Large intestine (tissue), 12 donors: ENCODE results near the gene COMMD1. TPM values are rescaled to one million over a fixed set of nuclear protein-coding genes. Genes with fewer than 3 reads are reported as not detected.
A peak's percentile ranks its signal among the peaks of the same experiment; 100 is the strongest.
"Not testable (repeated sequence)": the region's sequence is repeated elsewhere in the genome, so short reads cannot be mapped to it uniquely, and the experiment has no call there.

Experiments
- DNase-seq, 2 donors: peaks; one replicate each; pipeline versions ENCODE4 v3.0.0 to v3.0.0-alpha.2; 2013
- H3K27ac ChIP-seq: one replicate; pipeline ENCODE4 v1.5.1; 2013; ENCODE audit warnings: low read length
- H3K27me3 ChIP-seq: 2 replicates; pipeline ENCODE4 v1.6.1; 2013; ENCODE audit warnings: low read length; ENCODE audit not compliant: control insufficient read depth, insufficient read depth
- H3K36me3 ChIP-seq: 2 replicates; pipeline ENCODE4 v1.6.1; 2013; ENCODE audit warnings: low read length; ENCODE audit not compliant: control insufficient read depth, insufficient read depth
- H3K4me1 ChIP-seq: one replicate; pipeline ENCODE4 v1.6.1; 2013; ENCODE audit warnings: low read length; ENCODE audit not compliant: control insufficient read depth, insufficient read depth
- H3K4me3 ChIP-seq: one replicate; pipeline ENCODE4 v1.5.1; 2013; ENCODE audit warnings: low read length
- H3K9me3 ChIP-seq: one replicate; pipeline ENCODE4 v1.6.1; 2013; ENCODE audit warnings: mild to moderate bottlenecking, low read depth, low read length, moderate library complexity; ENCODE audit not compliant: control insufficient read depth
- WGBS: methylation state at CpG from one replicate; pipeline ENCODE4 v1.1.5; 2013; ENCODE audit warnings: low lambda C conversion rate; ENCODE audit not compliant: insufficient coverage; 5-methylcytosine and 5-hydroxymethylcytosine counted together
- long read RNA-seq, 11 donors: transcript quantifications; one replicate each; lab custom pipeline, GENCODE V29; 2026
- polyA plus RNA-seq: library from polyadenylated mRNA; unstranded; fragments of 120-200 nt; gene quantifications from one replicate; pipeline ENCODE4 v1.2.1, GENCODE V29; 2013

COMMD1 gene
- 38.4 TPM for polyA plus RNA-seq
- long read RNA-seq, donor 1, transcript COMMD1-201 (3 exons, 911 nt): major isoform, 16 of 17 reads
- long read RNA-seq, donor 1, partial matches to known transcripts: 0 of 17 reads
- long read RNA-seq, donor 1, other reads (novel, unspliced or antisense): 0 of 17 reads
- long read RNA-seq, donor 2, transcript COMMD1-201 (3 exons, 911 nt): major isoform, 25 of 26 reads
- long read RNA-seq, donor 2, partial matches to known transcripts: 0 of 26 reads
- long read RNA-seq, donor 2, other reads (novel, unspliced or antisense): 0 of 26 reads
- long read RNA-seq, donor 3: 0 reads
- long read RNA-seq, donor 4, partial matches to known transcripts: 0 of 1 reads
- long read RNA-seq, donor 4, other reads (novel, unspliced or antisense): 0 of 1 reads
- long read RNA-seq, donor 5, transcript COMMD1-201 (3 exons, 911 nt): major isoform, 10 of 11 reads
- long read RNA-seq, donor 5, partial matches to known transcripts: 0 of 11 reads
- long read RNA-seq, donor 5, other reads (novel, unspliced or antisense): 0 of 11 reads
- long read RNA-seq, donor 6, transcript COMMD1-201 (3 exons, 911 nt): major isoform, 18 of 18 reads
- long read RNA-seq, donor 6, partial matches to known transcripts: 0 of 18 reads
- long read RNA-seq, donor 6, other reads (novel, unspliced or antisense): 0 of 18 reads
- long read RNA-seq, donor 7, transcript COMMD1-201 (3 exons, 911 nt): major isoform, 16 of 17 reads
- long read RNA-seq, donor 7, partial matches to known transcripts: 0 of 17 reads
- long read RNA-seq, donor 7, other reads (novel, unspliced or antisense): 0 of 17 reads
- long read RNA-seq, donor 8, transcript COMMD1-201 (3 exons, 911 nt): major isoform, 30 of 35 reads
- long read RNA-seq, donor 8, partial matches to known transcripts: 5 of 35 reads
- long read RNA-seq, donor 8, other reads (novel, unspliced or antisense): 0 of 35 reads
- long read RNA-seq, donor 9, transcript COMMD1-201 (3 exons, 911 nt): major isoform, 21 of 23 reads
- long read RNA-seq, donor 9, partial matches to known transcripts: 0 of 23 reads
- long read RNA-seq, donor 9, other reads (novel, unspliced or antisense): 0 of 23 reads
- long read RNA-seq, donor 10, transcript COMMD1-201 (3 exons, 911 nt): major isoform, 21 of 21 reads
- long read RNA-seq, donor 10, partial matches to known transcripts: 0 of 21 reads
- long read RNA-seq, donor 10, other reads (novel, unspliced or antisense): 0 of 21 reads
- long read RNA-seq, donor 11, transcript COMMD1-201 (3 exons, 911 nt): major isoform, 20 of 20 reads
- long read RNA-seq, donor 11, partial matches to known transcripts: 0 of 20 reads
- long read RNA-seq, donor 11, other reads (novel, unspliced or antisense): 0 of 20 reads

DNA sequence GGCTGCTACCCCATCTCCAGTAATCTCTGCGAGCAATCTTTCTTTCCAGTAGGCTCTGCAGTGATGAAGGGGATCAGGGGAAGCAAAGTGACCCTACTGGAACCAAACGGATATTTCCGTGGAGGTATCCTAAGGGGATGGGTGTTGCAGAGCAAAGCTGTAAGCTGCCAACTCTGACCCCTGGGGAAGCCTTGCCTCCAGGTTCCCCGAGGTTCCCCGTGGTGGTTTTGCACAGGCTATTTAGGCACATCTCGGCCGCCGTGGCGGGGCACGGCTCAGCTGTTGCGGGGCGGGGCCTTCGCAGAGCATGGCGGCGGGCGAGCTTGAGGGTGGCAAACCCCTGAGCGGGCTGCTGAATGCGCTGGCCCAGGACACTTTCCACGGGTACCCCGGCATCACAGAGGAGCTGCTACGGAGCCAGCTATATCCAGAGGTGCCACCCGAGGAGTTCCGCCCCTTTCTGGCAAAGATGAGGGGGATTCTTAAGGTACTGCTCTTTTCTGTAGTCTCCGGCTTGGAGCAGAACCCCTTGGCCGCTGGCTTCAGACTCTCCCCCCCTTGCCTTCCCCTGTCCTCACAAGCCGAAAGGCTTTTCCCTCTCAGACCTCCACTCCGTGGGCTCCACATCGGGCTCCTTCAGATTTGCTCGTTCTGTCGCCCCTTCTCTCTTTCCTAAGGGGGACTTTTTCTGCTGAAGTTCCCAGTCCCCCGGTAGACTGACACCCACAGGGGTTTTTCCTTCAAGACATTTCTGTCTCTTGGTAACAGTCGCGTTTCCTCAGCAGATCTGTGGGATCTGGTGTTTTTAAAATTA lies at the start of gene COMMD1:
Gene COMMD1 (plus strand): TSS at position 303 of the 814 bp plus-strand sequence. CDS start 5 bp downstream, at position 308.
- DNase-seq: peak; percentile 70 to 85
- Histone ChIP-seq H3K4me1 (no peaks in the 10 kb centered on the region), H3K9me3 (no peaks in the 10 kb centered on the region), H3K36me3 (no peaks in the 10 kb centered on the region), H3K4me3 (peak within 1 kb of the TSS; percentile 91), H3K27ac (peak within 1 kb of the TSS; percentile 39), H3K27me3 (no peaks in the 10 kb centered on the region)
- WGBS: no CpG with 5 or more reads among the region's 33 CpGs

DNA sequence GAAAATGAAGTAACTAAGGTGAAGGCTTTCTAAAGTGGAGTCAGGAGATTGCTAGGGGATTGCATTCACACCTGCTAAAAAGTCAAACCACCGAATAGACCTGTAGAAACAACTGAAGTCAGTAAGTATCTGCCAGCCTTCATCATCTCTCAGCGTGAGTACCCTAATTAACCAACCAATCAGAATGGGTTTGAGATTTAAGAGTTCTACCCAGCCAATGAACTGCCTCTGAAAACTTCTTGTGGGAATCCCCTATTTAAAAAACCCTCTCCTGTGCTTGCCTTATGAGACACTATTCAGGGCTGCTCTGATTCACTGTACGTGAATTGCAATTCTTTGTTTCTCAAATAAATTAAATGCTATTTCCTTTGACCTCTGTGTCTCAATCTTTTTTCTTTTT lies 48.2 kb upstream of the COMMD1 start:
- H3K36me3 ChIP-seq: no peaks in the 10 kb centered on the region
- DNase-seq: no peak
- H3K27ac ChIP-seq: no peak overlapping the region
- H3K9me3 ChIP-seq: peaks cover 8% of the 10 kb centered on the region
- WGBS: 100% methylated on average over 1 of the region's 3 CpGs
- no peaks in the 10 kb centered on the region for H3K27me3 ChIP-seq
- no peak overlapping the region for H3K4me3 ChIP-seq
- H3K4me1 ChIP-seq: no peaks in the 10 kb centered on the region

DNA sequence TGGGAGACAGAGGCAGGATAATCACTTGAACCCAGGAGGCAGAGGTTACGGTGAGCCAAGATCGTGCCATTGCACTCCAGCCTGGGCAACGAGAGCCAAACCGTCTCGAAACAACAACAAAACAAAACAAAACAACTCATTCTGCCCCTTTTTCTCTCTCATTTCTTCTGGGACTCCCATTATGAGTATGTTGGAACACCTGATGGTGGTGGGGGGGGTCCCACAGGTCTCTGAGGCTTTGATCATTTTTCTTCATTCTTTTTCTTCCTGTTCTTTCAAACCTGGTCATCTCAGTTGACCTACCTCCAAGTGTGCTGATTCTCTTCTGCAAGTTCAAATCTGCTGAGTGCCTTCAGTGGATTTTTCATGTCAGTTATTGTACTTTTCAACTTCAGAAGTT lies 43.4 kb upstream of the COMMD1 start:
- no peak overlapping the region for H3K27ac ChIP-seq
- H3K9me3 ChIP-seq: peaks cover 8% of the 10 kb centered on the region
- no peak for DNase-seq
- no peaks in the 10 kb centered on the region for H3K4me1 ChIP-seq
- no peak overlapping the region for H3K4me3 ChIP-seq
- WGBS: no CpG with 5 or more reads among the region's 5 CpGs
- H3K36me3 ChIP-seq: peaks cover 25% of the 10 kb centered on the region
- H3K27me3 ChIP-seq: no peaks in the 10 kb centered on the region

DNA sequence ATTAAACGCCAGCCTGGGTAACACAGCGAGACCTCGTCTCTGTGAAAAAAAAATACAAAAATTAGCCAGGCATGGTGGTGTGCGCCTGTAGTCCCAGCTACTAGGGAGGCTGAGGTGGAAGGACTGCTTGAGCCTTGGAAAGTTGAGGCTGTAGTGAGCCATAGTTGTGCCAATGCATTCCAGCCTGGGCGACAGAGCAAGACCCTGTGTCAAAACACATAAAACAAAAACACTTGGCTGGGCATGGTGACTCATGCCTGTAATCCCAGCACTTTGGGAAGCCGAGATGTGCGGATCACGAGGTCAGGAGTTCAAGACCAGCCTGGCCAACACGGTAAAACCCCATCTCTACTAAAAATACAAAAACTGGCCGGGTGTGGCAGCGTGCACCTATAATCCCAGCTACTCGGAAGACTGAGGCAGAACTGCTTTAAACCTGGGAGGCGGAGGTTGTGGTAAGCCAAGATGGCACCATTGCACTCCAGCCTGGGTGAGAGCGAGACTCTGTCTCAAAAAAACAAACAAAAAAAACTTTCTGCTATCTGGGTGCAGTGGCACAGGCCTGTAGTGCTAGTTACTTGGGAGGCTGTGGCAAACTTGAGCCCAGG lies 38.9 kb upstream of the COMMD1 start:
- H3K4me1 ChIP-seq, H3K27ac ChIP-seq, H3K4me3 ChIP-seq, H3K9me3 ChIP-seq, H3K27me3 ChIP-seq, DNase-seq: not testable (repeated sequence)
- no CpG with 5 or more reads among the region's 14 CpGs for WGBS
- H3K36me3 ChIP-seq: peaks cover 54% of the 10 kb centered on the region

DNA sequence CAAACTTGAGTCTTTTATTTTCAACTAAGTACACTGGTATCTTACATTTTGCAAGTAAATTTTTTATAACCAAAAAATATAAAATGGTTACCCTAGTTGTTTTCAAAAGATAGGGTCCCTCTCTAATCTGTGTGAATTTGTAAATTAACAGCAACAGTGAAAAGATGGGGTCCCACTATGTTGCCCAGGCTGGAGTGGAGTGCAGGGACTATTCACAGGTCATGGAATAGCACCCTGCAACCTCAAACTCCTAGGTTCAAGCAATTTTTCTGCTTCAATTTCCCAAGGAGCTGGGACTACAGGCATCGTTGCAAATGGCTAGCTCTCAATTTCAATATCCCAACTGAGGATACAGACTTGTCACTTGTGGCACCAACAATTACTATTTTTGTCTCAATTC lies 29.1 kb upstream of the COMMD1 start:
- no peak overlapping the region for H3K27ac ChIP-seq
- 100% methylated on average over 1 of the region's 1 CpG for whole genome bisulfite sequencing
- no peak overlapping the region for H3K4me3 ChIP-seq
- no peaks in the 10 kb centered on the region for H3K4me1 ChIP-seq
- no peak for DNase-seq
- H3K27me3 ChIP-seq: no peaks in the 10 kb centered on the region
- H3K9me3 ChIP-seq: no peaks in the 10 kb centered on the region
- H3K36me3 ChIP-seq: peaks cover 81% of the 10 kb centered on the region

DNA sequence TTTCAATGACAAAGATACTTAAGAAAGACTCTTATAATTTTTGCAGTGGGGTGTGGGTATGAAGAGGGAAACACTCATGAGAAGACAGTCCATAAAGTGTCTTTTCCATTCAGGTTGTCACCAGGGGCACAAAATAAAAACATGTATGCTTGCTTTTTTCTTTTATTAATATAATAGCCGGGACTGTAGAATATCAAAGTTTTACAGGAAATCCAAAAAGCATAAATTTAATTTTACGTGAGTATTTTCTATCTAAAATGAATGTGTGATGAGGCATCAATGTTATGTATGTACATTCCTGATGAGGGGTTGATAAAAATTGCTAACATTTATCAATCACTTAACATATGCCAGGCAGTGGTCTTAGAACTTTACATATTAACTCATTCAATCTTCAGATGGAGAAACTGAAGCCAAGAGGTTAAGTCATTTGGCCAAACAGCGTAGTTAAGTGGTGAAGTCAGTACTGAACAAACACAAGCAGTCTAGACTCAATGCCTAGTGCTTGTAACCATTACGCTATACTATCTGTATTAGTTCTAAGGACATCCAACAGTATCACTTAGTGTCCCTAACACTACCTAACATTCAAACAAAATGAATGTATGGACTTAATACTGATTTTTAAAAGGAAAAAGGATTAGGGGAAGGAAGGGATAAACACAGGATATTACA lies 27.8 kb upstream of the COMMD1 start:
- H3K9me3 ChIP-seq: no peaks in the 10 kb centered on the region
- H3K36me3 ChIP-seq: peaks cover 79% of the 10 kb centered on the region
- DNase-seq: no peak
- 100% methylated on average over 3 of the region's 4 CpGs for WGBS
- H3K27me3 ChIP-seq: no peaks in the 10 kb centered on the region
- H3K4me3 ChIP-seq: no peak overlapping the region
- no peaks in the 10 kb centered on the region for H3K4me1 ChIP-seq
- H3K27ac ChIP-seq: no peak overlapping the region

DNA sequence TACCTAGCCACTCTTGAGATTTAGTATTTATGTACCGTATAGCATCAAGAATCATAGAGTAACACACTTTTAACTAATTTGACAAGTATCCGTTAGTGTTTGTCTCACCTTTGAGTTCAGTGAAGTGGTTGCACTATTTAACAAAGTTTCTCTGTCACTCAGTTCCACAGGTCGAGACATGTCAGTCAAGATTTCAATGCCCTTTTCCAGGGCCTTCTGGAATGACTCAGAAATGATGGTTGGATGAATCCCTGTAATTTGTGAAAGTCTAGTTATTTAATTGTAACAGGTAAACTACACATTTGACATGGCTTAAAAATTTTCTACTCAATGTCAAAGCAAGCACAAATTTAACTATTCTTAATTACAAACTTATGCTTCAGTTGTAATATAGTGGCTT lies 26.7 kb upstream of the COMMD1 start:
- Histone ChIP-seq H3K4me1 (no peaks in the 10 kb centered on the region), H3K9me3 (no peaks in the 10 kb centered on the region), H3K27me3 (no peaks in the 10 kb centered on the region), H3K36me3 (peaks cover 80% of the 10 kb centered on the region), H3K4me3 (no peak overlapping the region), H3K27ac (no peak overlapping the region)
- WGBS: 90% methylated on average over 2 of the region's 3 CpGs
- no peak for DNase-seq

DNA sequence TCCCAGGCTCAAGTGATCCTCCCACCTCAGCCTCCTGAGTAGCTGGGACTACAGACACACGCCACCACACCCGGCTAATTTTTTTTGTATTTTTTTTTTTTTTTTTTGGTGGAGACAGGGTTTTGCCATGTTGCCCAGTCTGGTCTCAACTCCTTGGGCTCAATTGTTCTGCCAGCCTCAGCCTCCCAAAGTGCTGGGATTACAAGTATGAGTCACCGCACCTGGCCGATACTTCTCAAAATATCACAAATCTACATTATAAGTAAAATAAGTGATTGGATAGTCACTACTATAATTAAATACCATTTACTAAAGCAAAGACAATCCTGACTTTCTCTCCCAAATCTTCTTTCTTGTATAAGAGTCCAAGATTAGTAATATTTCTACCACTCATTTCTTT lies 26.1 kb upstream of the COMMD1 start:
- not testable (repeated sequence) for H3K27ac ChIP-seq, H3K9me3 ChIP-seq, H3K27me3 ChIP-seq, H3K4me1 ChIP-seq, H3K4me3 ChIP-seq, DNase-seq
- no CpG with 5 or more reads among the region's 4 CpGs for WGBS
- H3K36me3 ChIP-seq: peaks cover 78% of the 10 kb centered on the region

DNA sequence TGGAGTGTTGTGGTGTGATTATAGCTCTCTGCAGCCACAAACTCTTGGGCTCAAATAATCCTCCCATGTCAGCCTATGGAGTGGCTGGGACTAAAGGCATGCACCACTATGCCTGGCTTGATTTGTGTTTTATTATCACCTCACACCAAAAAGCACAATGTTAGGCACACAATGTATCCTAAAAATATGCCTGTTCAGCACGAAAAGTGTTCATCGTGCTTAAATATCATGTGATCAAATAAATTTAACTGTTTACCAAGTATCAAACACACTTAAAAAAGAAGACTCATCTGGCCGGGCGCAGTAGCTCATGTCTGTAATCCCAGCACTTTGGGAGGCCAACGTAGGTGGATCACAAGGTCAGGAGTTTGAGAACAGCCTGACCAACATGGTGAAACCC lies 22.6 kb upstream of the COMMD1 start:
- no peaks in the 10 kb centered on the region for H3K9me3 ChIP-seq
- 100% methylated on average over 5 of the region's 5 CpGs for WGBS
- H3K36me3 ChIP-seq: peaks cover 64% of the 10 kb centered on the region
- DNase-seq: no peak
- H3K27ac ChIP-seq: no peak overlapping the region
- no peaks in the 10 kb centered on the region for H3K4me1 ChIP-seq
- no peaks in the 10 kb centered on the region for H3K27me3 ChIP-seq
- no peak overlapping the region for H3K4me3 ChIP-seq
